IMR-90 (cell line): ENCODE results near the gene SHISA8. TPM values are rescaled to one million over a fixed set of nuclear protein-coding genes. Genes with fewer than 3 reads are reported as not detected.

Experiments
- ATAC-seq: fragments of 200-7000 bp; cut with Tn5 transposase; 2 replicates; pipeline ENCODE4 v1.9.1; 2020; ENCODE audit warnings: low read depth, mild to moderate bottlenecking, moderate library complexity
- BruUV-seq: library from RNA; stranded (reverse); fragments of 400-500 nt; replicated peaks from 2 replicates; lab custom pipeline; 2021; lab: Mats Ljungman, UMichigan
- CTCF ChIA-PET: fragments of 300-600 bp; formaldehyde crosslinking; extraction: SDS; loops from one replicate; lab custom pipeline; 2021; ENCODE audit warnings: antibody characterized with exemption; lab: Yijun Ruan, JAX
- POLR2A ChIA-PET: fragments of 300-600 bp; sonication (Branson Sonifier 250); formaldehyde crosslinking; loops from one replicate; lab custom pipeline; 2022; ENCODE audit warnings: antibody characterized with exemption; ENCODE audit not compliant: unreplicated experiment; lab: Charles Lee
- DNase-seq: peaks from one replicate; pipeline ENCODE4 v3.0.0; 2013
- H2AFZ ChIP-seq: replicated peaks from 2 replicates; pipeline ENCODE3; 2013; ENCODE audit warnings: low read length, mild to moderate bottlenecking; ENCODE audit not compliant: poor library complexity
- H2AK5ac ChIP-seq: 2 replicates; pipeline ENCODE4 v1.6.1; 2013; ENCODE audit warnings: low read depth, low read length, inconsistent platforms
- H2AK9ac ChIP-seq: replicated peaks from 2 replicates; pipeline ENCODE3; 2013; ENCODE audit warnings: mild to moderate bottlenecking, low read depth, low read length, moderate library complexity; ENCODE audit not compliant: poor library complexity
- H2BK120ac ChIP-seq: 2 replicates; pipeline ENCODE4 v1.6.1; 2013; ENCODE audit warnings: low read depth, low read length, inconsistent platforms
- H2BK15ac ChIP-seq: 3 replicates; pipeline ENCODE4 v1.6.1; 2013; ENCODE audit warnings: low read depth, low read length, inconsistent platforms
- H2BK20ac ChIP-seq: 2 replicates; pipeline ENCODE4 v1.6.1; 2013; ENCODE audit warnings: low read depth, mild to moderate bottlenecking, inconsistent platforms, low read length, moderate library complexity
- H2BK5ac ChIP-seq: 2 replicates; pipeline ENCODE4 v1.6.1; 2013; ENCODE audit warnings: mild to moderate bottlenecking, low read depth, low read length, inconsistent platforms; ENCODE audit not compliant: poor library complexity, severe bottlenecking
- H3K14ac ChIP-seq: replicated peaks from 2 replicates; pipeline ENCODE4 v1.6.1; 2013; ENCODE audit warnings: low read depth, low read length, inconsistent platforms
- H3K18ac ChIP-seq: 2 replicates; pipeline ENCODE4 v1.6.1; 2013; ENCODE audit warnings: low read depth, low read length, control low read depth
- H3K23ac ChIP-seq: 2 replicates; pipeline ENCODE4 v1.6.1; 2013; ENCODE audit warnings: low read depth, low read length, inconsistent platforms
- H3K27ac ChIP-seq: 2 replicates; pipeline ENCODE4 v1.5.1; 2013; ENCODE audit warnings: mild to moderate bottlenecking, control low read depth, low read length; ENCODE audit not compliant: insufficient read depth
- H3K27me3 ChIP-seq: 2 replicates; pipeline ENCODE4 v1.6.1; 2013; ENCODE audit warnings: low read length; ENCODE audit not compliant: control insufficient read depth, insufficient read depth
- H3K36me3 ChIP-seq: 2 replicates; pipeline ENCODE4 v1.6.1; 2013; ENCODE audit warnings: low read length, mixed read lengths; ENCODE audit not compliant: control insufficient read depth, insufficient read depth
- H3K4ac ChIP-seq: 2 replicates; pipeline ENCODE4 v1.6.1; 2013; ENCODE audit warnings: low read depth, low read length, inconsistent platforms
- H3K4me1 ChIP-seq: 2 replicates; pipeline ENCODE4 v1.6.1; 2013; ENCODE audit warnings: low read length, mixed read lengths; ENCODE audit not compliant: control insufficient read depth, insufficient read depth
- H3K4me2 ChIP-seq: 2 replicates; pipeline ENCODE4 v1.6.1; 2013; ENCODE audit warnings: low read depth, mild to moderate bottlenecking, control low read depth, low read length, moderate library complexity
- H3K4me3 ChIP-seq: 2 replicates; pipeline ENCODE4 v1.5.1; 2013; ENCODE audit warnings: low read depth, mild to moderate bottlenecking, control low read depth, low read length, moderate library complexity; ENCODE audit not compliant: insufficient read depth
- H3K56ac ChIP-seq: 2 replicates; pipeline ENCODE4 v1.6.1; 2013; ENCODE audit warnings: low read length, inconsistent platforms; ENCODE audit not compliant: insufficient read depth; ENCODE audit errors: extremely low read depth
- H3K79me1 ChIP-seq, 2 experiments: 2 replicates each; pipeline ENCODE4 v1.6.1; 2013; ENCODE audit warnings: low read length in 2 of 2, inconsistent platforms in 1 of 2, low read depth in 1 of 2
- H3K9ac ChIP-seq: 2 replicates; pipeline ENCODE4 v1.6.1; 2013; ENCODE audit warnings: low read depth, low read length, control low read depth
- H3K9me1 ChIP-seq: 2 replicates; pipeline ENCODE4 v1.6.1; 2013; ENCODE audit warnings: low read length, inconsistent platforms; ENCODE audit not compliant: insufficient read depth
- H3K9me3 ChIP-seq: 2 replicates; pipeline ENCODE4 v1.6.1; 2013; ENCODE audit warnings: low read length; ENCODE audit not compliant: control insufficient read depth, insufficient read depth
- H4K20me1 ChIP-seq: 2 replicates; pipeline ENCODE4 v1.6.1; 2013; ENCODE audit warnings: low read length, inconsistent platforms; ENCODE audit not compliant: insufficient read depth
- H4K5ac ChIP-seq: 2 replicates; pipeline ENCODE4 v1.6.1; 2013; ENCODE audit warnings: mild to moderate bottlenecking, low read depth, low read length, control low read depth
- H4K8ac ChIP-seq, 2 experiments: 2 replicates each; pipeline ENCODE4 v1.6.1; 2013; ENCODE audit warnings: low read depth in 2 of 2, low read length in 2 of 2, control low read depth in 1 of 2, inconsistent platforms in 1 of 2
- H4K91ac ChIP-seq: 2 replicates; pipeline ENCODE4 v1.6.1; 2013; ENCODE audit warnings: low read depth, low read length, inconsistent platforms; ENCODE audit not compliant: insufficient read depth
- BHLHE40 ChIP-seq: fragments of 150-350 bp; IDR thresholded peaks from 2 replicates; pipeline ENCODE4 v1.6.1; 2016; ENCODE audit warnings: mild to moderate bottlenecking, low read depth, low read length
- CEBPB ChIP-seq: IDR thresholded peaks from 2 replicates; pipeline ENCODE4 v1.6.1; 2012; ENCODE audit warnings: low read depth, low read length, improper control_type of control experiment
- CHD1 ChIP-seq: IDR thresholded peaks from 2 replicates; pipeline ENCODE4 v1.6.1; 2012; ENCODE audit warnings: low read depth, low read length, improper control_type of control experiment
- ELK1 ChIP-seq: fragments of 150-350 bp; IDR thresholded peaks from 2 replicates; pipeline ENCODE4 v1.6.1; 2016; ENCODE audit warnings: low read depth, mild to moderate bottlenecking, low read length, moderate library complexity, borderline replicate concordance
- FOS ChIP-seq: fragments of 150-350 bp; IDR thresholded peaks from 2 replicates; pipeline ENCODE4 v1.6.1; 2016; ENCODE audit warnings: low read depth, low read length
- MAZ ChIP-seq: IDR thresholded peaks from 2 replicates; pipeline ENCODE4 v1.6.1; 2012; ENCODE audit warnings: low read depth, mild to moderate bottlenecking, low read length, improper control_type of control experiment, moderate library complexity, borderline replicate concordance
- MXI1 ChIP-seq: IDR thresholded peaks from 2 replicates; pipeline ENCODE4 v1.6.1; 2012; ENCODE audit warnings: low read depth, mild to moderate bottlenecking, low read length, moderate library complexity, borderline replicate concordance
- NFE2L2 ChIP-seq: fragments of 150-350 bp; IDR thresholded peaks from 2 replicates; pipeline ENCODE4 v1.6.1; 2016; ENCODE audit warnings: low read depth, mild to moderate bottlenecking, low read length
- POLR2A ChIP-seq: IDR thresholded peaks from 2 replicates; pipeline ENCODE4 v1.6.1; 2012; ENCODE audit warnings: mild to moderate bottlenecking, low read depth, low read length
- RCOR1 ChIP-seq: IDR thresholded peaks from 2 replicates; pipeline ENCODE4 v1.6.1; 2012; ENCODE audit warnings: mild to moderate bottlenecking, low read length, improper control_type of control experiment; ENCODE audit not compliant: insufficient replicate concordance
- RFX5 ChIP-seq: IDR thresholded peaks from 2 replicates; pipeline ENCODE4 v1.8.0; 2012; ENCODE audit warnings: low read depth, mild to moderate bottlenecking, low read length, moderate library complexity
- SMC3 ChIP-seq: fragments of 150-350 bp; IDR thresholded peaks from 2 replicates; pipeline ENCODE4 v1.6.1; 2016; ENCODE audit warnings: low read depth, mild to moderate bottlenecking, antibody characterized with exemption, low read length, moderate library complexity
- USF2 ChIP-seq: fragments of 150-350 bp; IDR thresholded peaks from 2 replicates; pipeline ENCODE4 v1.6.1; 2017; ENCODE audit warnings: mild to moderate bottlenecking, antibody characterized with exemption, low read length, low read depth
- WGBS, 2 experiments: methylation state at CpG; one replicate each; pipeline versions ENCODE4 v1.1.5 to v1.1.7; 2013; ENCODE audit warnings: missing lambda C conversion rate in 2 of 2; ENCODE audit not compliant: insufficient read length in 1 of 2; ENCODE audit errors: extremely low coverage in 2 of 2; 5-methylcytosine and 5-hydroxymethylcytosine counted together
- dilution Hi-C: fragments of 300-500 bp; cut with HindIII; formaldehyde crosslinking; loops from one replicate; pipeline ENCODE4 v1.14.3; 2018; ENCODE audit warnings: low sequenced_read_pairs; ENCODE audit not compliant: unreplicated experiment
- in situ Hi-C: fragments of 300-500 bp; cut with MboI; formaldehyde crosslinking; loops from 3 replicates; pipeline ENCODE4 v1.14.3; 2019; ENCODE audit warnings: low sequenced_read_pairs, inconsistent platforms, mixed read lengths
- intact Hi-C: fragments of 100-400 bp; cut with micrococcal nuclease; formaldehyde crosslinking; loops from 2 replicates; pipeline ENCODE4 v1.10.0; 2022
- polyA plus RNA-seq, 3 experiments: library from polyadenylated mRNA; depleted of rRNA; stranded (reverse); fragments of >200 nt; gene quantifications; 2 replicates each; pipeline ENCODE4 v1.2.3, GENCODE V29; 2012; ENCODE audit warnings: low replicate concordance in 1 of 3
- total RNA-seq: library from RNA; depleted of rRNA; stranded (reverse); fragments of >200 nt; gene quantifications from 2 replicates; pipeline ENCODE4 v1.2.3, GENCODE V29; 2012

Gene SHISA8
- total and polyA plus RNA-seq, 2 of the 4 experiments (the other 2 are of a cell fraction) = not detected

GRCh38 chr22:41909310-41910049, 5.4 kb downstream of the SHISA8 start (continued):
- no peak for TF ChIP-seq SMC3

DNA sequence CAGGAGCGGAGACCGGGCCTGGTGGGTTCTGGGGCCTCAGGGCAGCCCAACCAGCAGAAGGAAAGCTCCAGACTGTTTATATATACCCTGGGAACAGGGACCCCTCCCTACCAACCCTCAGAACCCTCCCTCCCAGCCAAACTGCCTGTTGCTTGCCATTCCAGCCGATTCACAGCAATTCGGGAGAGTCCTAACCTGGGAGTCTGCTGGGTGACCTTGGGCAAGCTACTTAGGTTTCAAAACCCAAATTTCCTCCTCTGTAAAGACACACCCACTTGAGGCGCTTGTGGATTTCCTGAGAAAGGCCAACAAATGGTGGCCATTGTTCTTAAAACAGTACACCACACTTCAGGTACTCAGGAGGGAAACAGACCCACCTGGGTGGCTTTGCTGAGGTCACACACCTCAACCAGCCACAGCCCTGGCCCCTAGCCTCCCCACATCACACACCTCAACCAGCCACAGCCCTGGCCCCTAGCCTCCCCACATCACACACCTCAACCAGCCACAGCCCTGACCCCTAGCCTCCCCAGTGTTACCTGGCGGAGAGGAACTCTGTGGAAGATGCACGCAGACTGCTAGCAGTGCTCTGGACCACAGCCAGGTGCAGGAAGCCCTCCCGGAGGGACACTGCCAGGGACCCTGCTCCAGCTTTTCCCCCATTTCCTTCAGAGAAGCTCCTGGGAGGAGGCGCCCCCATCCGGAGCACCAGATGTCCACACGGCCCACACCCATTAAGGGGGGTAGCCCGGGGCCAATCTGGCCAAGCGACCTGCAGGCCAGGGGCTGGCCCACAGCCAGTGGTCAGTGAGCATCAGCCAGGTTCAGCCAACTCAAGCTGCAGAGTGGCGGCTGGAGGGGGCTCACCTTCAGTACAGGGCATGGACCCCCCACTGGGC, 6.2 kb downstream of the SHISA8 start:
- H3K9me1 ChIP-seq = no peaks in the 10 kb centered on the region
- no peak overlapping the region for H2AK9ac ChIP-seq
- DNase-seq (no peak), ATAC-seq (no peak)
- H4K91ac ChIP-seq = no peak overlapping the region
- no peak overlapping the region for H2BK120ac ChIP-seq
- H3K4me1 ChIP-seq = peaks cover 2% of the 10 kb centered on the region; the same call in 1 of the 2 replicates
- no peak overlapping the region for H3K14ac ChIP-seq
- H3K27me3 ChIP-seq = peaks cover 44% of the 10 kb centered on the region
- peaks cover 7% of the 10 kb centered on the region for H4K20me1 ChIP-seq
- no peak overlapping the region for H2BK5ac ChIP-seq
- H2BK20ac ChIP-seq = no peak overlapping the region
- no peaks in the 10 kb centered on the region for H3K9me3 ChIP-seq
- no peak overlapping the region for H4K8ac ChIP-seq
- in situ Hi-C loops = no loop called here
- H3K18ac ChIP-seq = no peak overlapping the region
- WGBS, 2 experiments = 54% methylated on average over 7 of the region's 14 CpGs; no CpG with 5 or more reads in 1 of the 2 experiments
- no peak overlapping the region for H3K23ac ChIP-seq
- H3K56ac ChIP-seq = no peak overlapping the region
- no peak overlapping the region for H2BK15ac ChIP-seq
- H3K9ac ChIP-seq = no peak overlapping the region
- no TSS peak for BruUV-seq
- ChIA-PET POLR2A (no interaction called here), CTCF (no interaction called here)
- intact Hi-C loops = no loop called here
- no peaks in the 10 kb centered on the region for H3K79me1 ChIP-seq
- no peak overlapping the region for H3K4me3 ChIP-seq
- H4K5ac ChIP-seq = no peak overlapping the region
- H3K36me3 ChIP-seq = peaks cover 7% of the 10 kb centered on the region; the same call in 1 of the 2 replicates
- no peak overlapping the region for H3K4me2 ChIP-seq
- no peak overlapping the region for H3K27ac ChIP-seq
- no peak overlapping the region for H2AFZ ChIP-seq
- dilution Hi-C loops = no loop called here
- H2AK5ac ChIP-seq = no peak overlapping the region
- H3K4ac ChIP-seq = no peak overlapping the region
- TF ChIP-seq NFE2L2 (no peak), POLR2A (no peak), BHLHE40 (no peak), ELK1 (no peak), RFX5 (no peak), MAZ (no peak), CEBPB (no peak), USF2 (no peak), CHD1 (no peak), FOS (no peak), MXI1 (no peak), SMC3 (no peak), RCOR1 (no peak)
